Endodermal cell (in vitro differentiated cells): ENCODE data around the gene IGLL1. TPM values are rescaled to one million over a fixed set of nuclear protein-coding genes. Genes with fewer than 3 reads are reported as not detected.

Experiments
- DNase-seq: peaks from one replicate; pipeline ENCODE4 v3.0.0-alpha.2; 2017
- H3K27ac ChIP-seq: 2 replicates; pipeline ENCODE4 v1.5.1; 2013; ENCODE audit warnings: mild to moderate bottlenecking, low read depth, low read length, moderate library complexity
- H3K27me3 ChIP-seq: 2 replicates; pipeline ENCODE4 v1.6.1; 2013; ENCODE audit warnings: mild to moderate bottlenecking, low read length, moderate library complexity; ENCODE audit not compliant: insufficient read depth, control insufficient read depth, poor library complexity, severe bottlenecking
- H3K36me3 ChIP-seq: 2 replicates; pipeline ENCODE4 v1.7.0; 2013; ENCODE audit warnings: mild to moderate bottlenecking, low read length, moderate library complexity; ENCODE audit not compliant: control insufficient read depth, insufficient read depth
- H3K4me1 ChIP-seq: one replicate; pipeline ENCODE4 v1.7.0; 2013; ENCODE audit warnings: low read length; ENCODE audit not compliant: control insufficient read depth, insufficient read depth
- H3K4me3 ChIP-seq: 2 replicates; pipeline ENCODE4 v1.5.1; 2013; ENCODE audit warnings: mild to moderate bottlenecking, low read length, moderate library complexity
- H3K9ac ChIP-seq: 2 replicates; pipeline ENCODE4 v1.6.1; 2013; ENCODE audit warnings: mild to moderate bottlenecking, low read length, moderate library complexity; ENCODE audit not compliant: poor library complexity, severe bottlenecking; ENCODE audit errors: extremely low read depth
- H3K9me3 ChIP-seq: 2 replicates; pipeline ENCODE4 v1.6.1; 2013; ENCODE audit warnings: mild to moderate bottlenecking, low read length, moderate library complexity; ENCODE audit not compliant: control insufficient read depth
- H3K27ac Mint-ChIP-seq: 2 replicates; pipeline ENCODE4 v1.8.0; 2020; ENCODE audit warnings: mixed read lengths
- H3K27me3 Mint-ChIP-seq: 2 replicates; pipeline ENCODE4 v1.8.0; 2021; ENCODE audit warnings: mild to moderate bottlenecking, mixed read lengths; ENCODE audit not compliant: insufficient read depth
- H3K36me3 Mint-ChIP-seq: 2 replicates; pipeline ENCODE4 v1.8.0; 2020; ENCODE audit warnings: low read depth, mixed read lengths
- H3K4me1 Mint-ChIP-seq: 2 replicates; pipeline ENCODE4 v1.8.0; 2020; ENCODE audit warnings: mixed read lengths
- H3K4me3 Mint-ChIP-seq: 2 replicates; pipeline ENCODE4 v1.8.0; 2020; ENCODE audit warnings: mild to moderate bottlenecking, moderate library complexity, mixed read lengths
- H3K9me3 Mint-ChIP-seq: 2 replicates; pipeline ENCODE4 v1.8.0; 2020; ENCODE audit warnings: mild to moderate bottlenecking, mixed read lengths
- WGBS, 2 experiments: methylation state at CpG; one replicate each; pipeline versions ENCODE4 v1.1.5 to v1.1.7; 2013; ENCODE audit warnings: missing lambda C conversion rate in 2 of 2, mixed read lengths in 1 of 2; ENCODE audit not compliant: insufficient coverage in 1 of 2, insufficient read length in 1 of 2; 5-methylcytosine and 5-hydroxymethylcytosine counted together
- total RNA-seq, 2 donors: library from RNA; stranded (reverse); fragmentation: NEBNext Ultra II Directional in 1 of 2; extraction: Animal tissue kit (Norgen Biotek cat#: 25700) in 1 of 2; gene quantifications; 2 replicates in 1 of 2; 3 replicates in 1 of 2; pipeline ENCODE4 v1.2.1, GENCODE V29; 2021
- TF ChIP-seq, protein P1 (sequence below): fragments of 200-600 bp; sonication (generic); conservative IDR thresholded peaks from 2 replicates; pipeline ENCODE4 v1.5.0; 2021; ENCODE audit warnings: antibody characterized with exemption, mild to moderate bottlenecking

Gene IGLL1
- total RNA-seq, 2 donors from 2014 or later: not detected

DNA sequence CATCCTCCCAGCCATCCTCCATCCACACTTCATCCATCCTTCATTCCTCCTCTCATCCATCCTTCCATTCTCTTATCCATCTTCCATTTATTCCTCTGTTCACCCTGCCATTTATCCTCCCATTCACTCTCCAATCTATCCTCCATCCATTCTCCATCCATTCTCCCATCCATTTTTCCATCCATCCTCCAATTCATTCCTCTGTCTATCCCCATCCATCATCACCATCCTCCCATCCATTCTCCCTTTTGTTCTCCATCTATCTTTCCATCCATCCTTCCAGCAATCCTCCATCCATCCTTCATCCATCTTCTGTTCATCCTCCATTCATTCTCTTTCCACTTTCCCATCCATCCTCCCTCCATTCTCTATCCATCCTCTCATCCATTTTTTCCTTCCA, 28.7 kb downstream of the IGLL1 start:
- no peaks in the 10 kb centered on the region for H3K36me3 ChIP-seq
- DNase-seq: no peak
- H3K27ac ChIP-seq: no peak overlapping the region
- Mint-ChIP-seq H3K27me3 (peaks cover 6% of the 10 kb centered on the region), H3K4me3 (no peak overlapping the region), H3K4me1 (no peaks in the 10 kb centered on the region), H3K36me3 (peaks cover 13% of the 10 kb centered on the region), H3K9me3 (peaks cover 17% of the 10 kb centered on the region), H3K27ac (no peak overlapping the region)
- peaks cover 16% of the 10 kb centered on the region for H3K9me3 ChIP-seq
- H3K4me1 ChIP-seq: no peaks in the 10 kb centered on the region
- peaks cover 23% of the 10 kb centered on the region for H3K27me3 ChIP-seq
- H3K4me3 ChIP-seq: no peak overlapping the region
- no peak overlapping the region for H3K9ac ChIP-seq
- TF ChIP-seq, protein P1, sequence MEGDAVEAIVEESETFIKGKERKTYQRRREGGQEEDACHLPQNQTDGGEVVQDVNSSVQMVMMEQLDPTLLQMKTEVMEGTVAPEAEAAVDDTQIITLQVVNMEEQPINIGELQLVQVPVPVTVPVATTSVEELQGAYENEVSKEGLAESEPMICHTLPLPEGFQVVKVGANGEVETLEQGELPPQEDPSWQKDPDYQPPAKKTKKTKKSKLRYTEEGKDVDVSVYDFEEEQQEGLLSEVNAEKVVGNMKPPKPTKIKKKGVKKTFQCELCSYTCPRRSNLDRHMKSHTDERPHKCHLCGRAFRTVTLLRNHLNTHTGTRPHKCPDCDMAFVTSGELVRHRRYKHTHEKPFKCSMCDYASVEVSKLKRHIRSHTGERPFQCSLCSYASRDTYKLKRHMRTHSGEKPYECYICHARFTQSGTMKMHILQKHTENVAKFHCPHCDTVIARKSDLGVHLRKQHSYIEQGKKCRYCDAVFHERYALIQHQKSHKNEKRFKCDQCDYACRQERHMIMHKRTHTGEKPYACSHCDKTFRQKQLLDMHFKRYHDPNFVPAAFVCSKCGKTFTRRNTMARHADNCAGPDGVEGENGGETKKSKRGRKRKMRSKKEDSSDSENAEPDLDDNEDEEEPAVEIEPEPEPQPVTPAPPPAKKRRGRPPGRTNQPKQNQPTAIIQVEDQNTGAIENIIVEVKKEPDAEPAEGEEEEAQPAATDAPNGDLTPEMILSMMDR: no peak

DNA sequence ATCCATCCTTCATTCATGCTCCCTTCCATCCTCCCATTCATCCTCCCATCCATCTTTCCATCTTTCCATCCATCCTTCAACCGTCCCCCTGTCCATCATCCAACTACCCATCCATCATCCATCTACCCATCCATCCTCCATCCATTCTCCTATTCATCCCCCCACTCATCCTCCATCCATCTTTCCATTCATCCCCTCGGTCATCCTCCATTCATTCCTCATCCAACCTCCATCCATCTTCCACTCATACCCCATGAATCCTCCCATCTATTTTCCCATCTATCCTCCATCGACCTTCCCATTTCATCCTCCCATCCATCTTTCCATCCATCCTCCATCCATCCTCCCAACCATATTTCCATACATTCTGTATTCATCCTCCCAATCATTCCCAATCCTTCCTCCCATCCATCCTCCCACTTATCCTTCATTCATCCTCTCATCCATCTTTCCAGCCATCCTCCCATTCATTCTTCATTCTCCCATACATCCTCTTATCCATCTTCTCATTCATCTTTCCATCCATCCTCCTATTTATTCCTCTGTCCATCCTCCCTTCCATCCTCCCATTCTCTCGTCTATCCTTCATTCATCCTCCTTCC, 29.9 kb downstream of the IGLL1 start:
- H3K27ac Mint-ChIP-seq: no peak overlapping the region
- H3K9ac ChIP-seq: no peak overlapping the region
- H3K4me1 ChIP-seq: no peaks in the 10 kb centered on the region
- peaks cover 23% of the 10 kb centered on the region for H3K27me3 ChIP-seq
- H3K27ac ChIP-seq: no peak overlapping the region
- peaks cover 25% of the 10 kb centered on the region for H3K9me3 Mint-ChIP-seq
- H3K27me3 Mint-ChIP-seq: peaks cover 3% of the 10 kb centered on the region
- DNase-seq: no peak
- TF ChIP-seq, protein P1: no peak
- WGBS, 2 experiments: 80 to 83% methylated on average over 3 to 4 of the region's 4 CpGs
- no peak overlapping the region for H3K4me3 Mint-ChIP-seq
- H3K9me3 ChIP-seq: peaks cover 19% of the 10 kb centered on the region
- peaks cover 25% of the 10 kb centered on the region for H3K36me3 Mint-ChIP-seq
- H3K4me1 Mint-ChIP-seq: no peaks in the 10 kb centered on the region
- peaks cover 6% of the 10 kb centered on the region for H3K36me3 ChIP-seq
- no peak overlapping the region for H3K4me3 ChIP-seq

DNA sequence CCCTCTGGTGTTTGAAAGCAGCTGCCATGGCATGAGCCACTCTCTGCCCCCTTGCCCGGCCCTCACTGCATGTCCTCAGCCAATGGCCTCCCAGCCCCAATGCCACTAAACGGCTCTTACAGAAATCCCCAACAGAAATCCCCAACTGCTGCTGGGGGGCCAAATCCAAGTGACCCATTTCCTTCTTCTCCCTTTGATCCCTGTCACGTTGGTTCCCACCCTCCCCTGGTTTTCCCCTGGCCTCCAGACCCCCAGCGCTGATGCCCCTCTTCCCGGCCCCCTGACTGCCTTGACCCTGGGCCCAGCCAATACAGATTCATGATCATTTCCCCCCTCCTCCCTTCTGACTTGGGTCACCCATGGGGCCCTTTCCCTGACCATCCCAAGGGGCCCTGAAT, 30.9 kb downstream of the IGLL1 start:
- Mint-ChIP-seq H3K36me3 (peaks cover 34% of the 10 kb centered on the region), H3K27me3 (no peaks in the 10 kb centered on the region), H3K4me3 (no peak overlapping the region), H3K27ac (no peak overlapping the region), H3K9me3 (peaks cover 28% of the 10 kb centered on the region), H3K4me1 (no peaks in the 10 kb centered on the region)
- Histone ChIP-seq H3K36me3 (peaks cover 14% of the 10 kb centered on the region), H3K4me1 (no peaks in the 10 kb centered on the region), H3K9ac (no peak overlapping the region), H3K4me3 (no peak overlapping the region), H3K9me3 (peaks cover 21% of the 10 kb centered on the region), H3K27me3 (peaks cover 23% of the 10 kb centered on the region), H3K27ac (no peak overlapping the region)
- no peak for DNase-seq
- 80% methylated on average over 5 of the region's 5 CpGs; no CpG with 5 or more reads in 1 of the 2 experiments for WGBS, 2 experiments
- TF ChIP-seq, protein P1: no peak
